ENCODE data around the gene PPP2R3A. TPM values are rescaled to one million over a fixed set of nuclear protein-coding genes. Genes with fewer than 3 reads are reported as not detected.

The PPP2R3A gene
- total and polyA plus RNA-seq, 2 donors from 2014 or later: 16.6 to 71.9 TPM

GRCh38 chr3:135920275-135920674 lies 45.3 kb upstream of the PPP2R3A start:
- no peaks in the 10 kb centered on the region for H3K9me3 ChIP-seq (ENCODE audit: control insufficient read depth in 2 of 3, insufficient read depth in 1 of 3, low read length in 3 of 3)
- peaks cover 0 to 35% (median 4%) of the 10 kb centered on the region in 3 donors for H3K4me1 ChIP-seq (ENCODE audit: control insufficient read depth in 2 of 3, insufficient read depth in 2 of 3, low read depth in 1 of 3, low read length in 3 of 3)
- H3K27me3 ChIP-seq (ENCODE audit: control insufficient read depth, insufficient read depth, low read length): no peaks in the 10 kb centered on the region
- H3K9ac ChIP-seq (ENCODE audit: low read length in 3 of 3): no peak overlapping the region
- no peaks in the 10 kb centered on the region for H3K36me3 ChIP-seq (ENCODE audit: control insufficient read depth in 2 of 3, insufficient read depth in 3 of 3, low read length in 3 of 3)
- H3K4me3 ChIP-seq (ENCODE audit: low read length in 3 of 3): no peak overlapping the region
- DNase-seq (no peak), FAIRE-seq (no peak)
- H3K27ac ChIP-seq (ENCODE audit: low read depth in 2 of 2, low read length in 2 of 2): peak overlapping the region; percentile 46 to 74
- no peak for TF ChIP-seq CTCF (IDR thresholded peaks at IDR 0.05; ENCODE audit: borderline replicate concordance, extremely low read depth, insufficient read depth)
- intact Hi-C loops (cut with DNase I): no loop called here

DNA sequence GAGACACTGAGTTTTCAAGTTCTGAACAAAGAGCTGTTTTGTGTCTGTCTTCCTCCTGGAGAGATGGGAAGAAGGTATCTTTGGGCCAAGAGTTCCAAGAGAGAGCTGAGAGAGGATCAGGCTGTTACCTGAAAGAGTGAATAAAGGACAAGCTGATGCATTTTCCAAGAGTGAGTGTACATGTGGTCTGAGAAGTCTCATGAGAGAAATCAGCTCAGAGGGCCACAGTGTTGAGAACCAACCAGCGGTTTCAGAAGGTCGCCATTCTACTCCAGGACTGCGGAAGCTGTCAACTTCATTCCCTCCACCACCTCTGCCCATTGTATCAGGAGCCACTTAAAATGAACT lies 42.7 kb upstream of the PPP2R3A start:
- Histone ChIP-seq H3K9ac (ENCODE audit: low read length in 3 of 3) (peak overlapping the region in 1 of 3 donors; percentile 36), H3K27me3 (ENCODE audit: control insufficient read depth, insufficient read depth, low read length) (no peaks in the 10 kb centered on the region), H3K4me1 (ENCODE audit: control insufficient read depth in 2 of 3, insufficient read depth in 2 of 3, low read depth in 1 of 3, low read length in 3 of 3) (peaks cover 0 to 32% (median 4%) of the 10 kb centered on the region in 3 donors), H3K9me3 (ENCODE audit: control insufficient read depth in 2 of 3, insufficient read depth in 1 of 3, low read length in 3 of 3) (no peaks in the 10 kb centered on the region), H3K4me3 (ENCODE audit: low read length in 3 of 3) (peak overlapping the region in 2 of 3 donors; percentile 21 to 29), H3K36me3 (ENCODE audit: control insufficient read depth in 2 of 3, insufficient read depth in 3 of 3, low read length in 3 of 3) (no peaks in the 10 kb centered on the region), H3K27ac (ENCODE audit: low read depth in 2 of 2, low read length in 2 of 2) (peak overlapping the region; percentile 88 to 93)
- TF ChIP-seq CTCF (IDR thresholded peaks at IDR 0.05; ENCODE audit: borderline replicate concordance, extremely low read depth, insufficient read depth): no peak
- DNase-seq: no peak
- FAIRE-seq: no peak
- intact Hi-C loops (cut with DNase I): no loop called here

DNA sequence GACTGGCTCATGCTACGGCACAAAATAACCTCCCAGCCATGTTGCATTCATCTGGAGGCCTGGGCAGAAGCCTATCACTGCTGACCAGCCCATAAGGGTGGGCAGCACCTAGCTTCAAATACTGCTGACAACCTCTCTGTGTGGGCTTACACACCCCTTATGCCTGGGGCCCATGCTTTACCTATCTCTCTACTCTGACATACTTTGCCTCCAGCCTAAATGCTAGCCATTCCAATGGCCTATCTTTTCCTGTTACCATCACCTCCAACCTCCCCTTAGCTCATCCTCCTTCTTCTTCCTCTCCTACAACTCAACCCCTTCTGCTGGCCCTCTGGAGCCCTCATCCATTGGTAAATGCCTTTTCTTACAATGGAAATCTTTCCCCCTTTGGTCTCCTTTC lies 41.0 kb upstream of the PPP2R3A start:
- Histone ChIP-seq H3K4me1 (ENCODE audit: control insufficient read depth in 2 of 3, insufficient read depth in 2 of 3, low read depth in 1 of 3, low read length in 3 of 3) (peaks cover 0 to 32% (median 4%) of the 10 kb centered on the region in 3 donors), H3K4me3 (ENCODE audit: low read length in 3 of 3) (no peak overlapping the region), H3K9ac (ENCODE audit: low read length in 3 of 3) (no peak overlapping the region), H3K9me3 (ENCODE audit: control insufficient read depth in 2 of 3, insufficient read depth in 1 of 3, low read length in 3 of 3) (no peaks in the 10 kb centered on the region), H3K27me3 (ENCODE audit: control insufficient read depth, insufficient read depth, low read length) (no peaks in the 10 kb centered on the region), H3K27ac (ENCODE audit: low read depth in 2 of 2, low read length in 2 of 2) (peak overlapping the region; percentile 55 to 66), H3K36me3 (ENCODE audit: control insufficient read depth in 2 of 3, insufficient read depth in 3 of 3, low read length in 3 of 3) (no peaks in the 10 kb centered on the region)
- DNase-seq (no peak), FAIRE-seq (no peak)
- intact Hi-C loops (cut with DNase I): no loop called here
- no peak for TF ChIP-seq CTCF (IDR thresholded peaks at IDR 0.05; ENCODE audit: borderline replicate concordance, extremely low read depth, insufficient read depth)

GRCh38 chr3:135926664-135927063 lies 38.9 kb upstream of the PPP2R3A start:
- intact Hi-C loops (cut with DNase I): no loop called here

More at GRCh38 chr3:135926664-135927063, 38.9 kb upstream of the PPP2R3A start:
- H3K9me3 ChIP-seq (ENCODE audit: control insufficient read depth in 2 of 3, insufficient read depth in 1 of 3, low read length in 3 of 3): no peaks in the 10 kb centered on the region
- no peaks in the 10 kb centered on the region for H3K27me3 ChIP-seq (ENCODE audit: control insufficient read depth, insufficient read depth, low read length)
- H3K36me3 ChIP-seq (ENCODE audit: control insufficient read depth in 2 of 3, insufficient read depth in 3 of 3, low read length in 3 of 3): no peaks in the 10 kb centered on the region
- peaks cover 0 to 35% (median 4%) of the 10 kb centered on the region in 3 donors for H3K4me1 ChIP-seq (ENCODE audit: control insufficient read depth in 2 of 3, insufficient read depth in 2 of 3, low read depth in 1 of 3, low read length in 3 of 3)
- no peak overlapping the region for H3K9ac ChIP-seq (ENCODE audit: low read length in 3 of 3)
- DNase-seq (no peak), FAIRE-seq (no peak)
- H3K27ac ChIP-seq (ENCODE audit: low read depth in 2 of 2, low read length in 2 of 2): peak overlapping the region in 1 of 2 donors; percentile 37
- no peak overlapping the region for H3K4me3 ChIP-seq (ENCODE audit: low read length in 3 of 3)
- TF ChIP-seq CTCF (IDR thresholded peaks at IDR 0.05; ENCODE audit: borderline replicate concordance, extremely low read depth, insufficient read depth): no peak

Data from kidney (tissue), 14 donors.